ENCODE data around the gene ADGRV1. TPM values are rescaled to one million over a fixed set of nuclear protein-coding genes. Genes with fewer than 3 reads are reported as not detected.

The ADGRV1 gene
- total and polyA plus RNA-seq, 12 donors: 129 to 2,577 (median 695) TPM

DNA sequence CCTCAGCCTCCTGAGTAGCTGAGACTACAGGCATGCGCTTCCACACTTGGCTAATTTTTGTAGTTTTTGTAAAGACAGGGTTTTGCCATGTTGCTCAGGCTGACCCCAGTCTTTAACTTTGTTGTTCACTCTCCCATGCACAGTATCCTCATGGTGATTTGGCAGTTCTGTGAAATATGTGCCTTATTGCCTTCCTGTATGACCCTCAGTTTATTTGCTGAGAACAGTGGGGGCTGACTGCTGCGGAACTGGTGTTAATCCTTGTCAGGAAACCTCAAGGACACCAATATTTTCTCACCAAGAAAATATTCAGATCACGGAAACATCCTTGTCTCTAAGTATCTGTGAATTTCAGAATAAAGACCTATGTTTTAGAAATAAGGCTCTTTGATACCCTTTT lies 536.7 kb downstream of the ADGRV1 start:
- 49 to 66% (median 53%) methylated on average over 3 of the region's 3 CpGs for WGBS, 4 donors
- H3K4me1 ChIP-seq (replicated peaks in 1 of 2): peaks cover 12 to 55% of the 10 kb centered on the region in 2 donors
- TF ChIP-seq, protein P1, sequence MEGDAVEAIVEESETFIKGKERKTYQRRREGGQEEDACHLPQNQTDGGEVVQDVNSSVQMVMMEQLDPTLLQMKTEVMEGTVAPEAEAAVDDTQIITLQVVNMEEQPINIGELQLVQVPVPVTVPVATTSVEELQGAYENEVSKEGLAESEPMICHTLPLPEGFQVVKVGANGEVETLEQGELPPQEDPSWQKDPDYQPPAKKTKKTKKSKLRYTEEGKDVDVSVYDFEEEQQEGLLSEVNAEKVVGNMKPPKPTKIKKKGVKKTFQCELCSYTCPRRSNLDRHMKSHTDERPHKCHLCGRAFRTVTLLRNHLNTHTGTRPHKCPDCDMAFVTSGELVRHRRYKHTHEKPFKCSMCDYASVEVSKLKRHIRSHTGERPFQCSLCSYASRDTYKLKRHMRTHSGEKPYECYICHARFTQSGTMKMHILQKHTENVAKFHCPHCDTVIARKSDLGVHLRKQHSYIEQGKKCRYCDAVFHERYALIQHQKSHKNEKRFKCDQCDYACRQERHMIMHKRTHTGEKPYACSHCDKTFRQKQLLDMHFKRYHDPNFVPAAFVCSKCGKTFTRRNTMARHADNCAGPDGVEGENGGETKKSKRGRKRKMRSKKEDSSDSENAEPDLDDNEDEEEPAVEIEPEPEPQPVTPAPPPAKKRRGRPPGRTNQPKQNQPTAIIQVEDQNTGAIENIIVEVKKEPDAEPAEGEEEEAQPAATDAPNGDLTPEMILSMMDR (IDR thresholded peaks at IDR 0.05): no peak
- TF ChIP-seq POLR2A (IDR thresholded peaks at IDR 0.05): no peak
- DNase-seq: no peak
- no peak overlapping the region for H3K4me3 ChIP-seq
- intact Hi-C loops (cut with DNase I): loop anchor here in 1 of 2 donors (10.0 kb wide), 1 partner anchor 161 kb away; no protein-coding TSS in a partner anchor
- H3K27ac ChIP-seq: peak overlapping the region in 2 of 5 donors; percentile 24 to 33
- H3K9me3 ChIP-seq (replicated peaks in 1 of 3): no peaks in the 10 kb centered on the region
- H3K27me3 ChIP-seq: no peaks in the 10 kb centered on the region
- no peaks in the 10 kb centered on the region for H3K36me3 ChIP-seq (replicated peaks in 1 of 2)

DNA sequence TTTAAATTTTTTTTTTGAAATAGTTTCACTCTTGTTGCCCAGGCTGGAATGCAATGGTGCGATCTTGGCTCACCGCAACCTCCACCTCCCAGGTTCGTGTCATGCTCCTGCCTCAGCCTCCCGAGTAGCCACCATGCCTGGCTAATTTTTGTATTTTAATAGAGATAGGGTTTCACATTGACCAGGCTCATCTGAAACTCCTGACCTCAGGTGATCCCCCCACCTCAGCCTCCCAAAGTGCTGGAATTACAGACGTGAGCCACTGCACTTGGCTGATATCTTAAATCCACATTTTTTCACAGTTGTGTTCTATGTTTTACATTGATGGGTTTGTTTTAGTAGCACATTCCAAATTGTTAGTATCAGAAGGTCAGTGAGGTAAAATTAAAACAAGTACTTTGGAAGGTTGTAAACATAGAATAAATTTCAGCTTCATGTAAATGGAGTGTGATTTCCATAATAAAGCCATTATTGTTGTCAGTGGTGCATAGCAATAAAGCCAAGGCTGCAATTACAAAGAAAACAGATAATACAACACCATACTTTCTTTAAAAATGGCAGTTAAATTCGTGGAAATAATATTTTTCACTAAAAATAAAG lies 537.3 kb downstream of the ADGRV1 start:
- Histone ChIP-seq H3K27ac (peak overlapping the region in 1 of 5 donors; percentile 33), H3K36me3 (replicated peaks in 1 of 2) (no peaks in the 10 kb centered on the region), H3K9me3 (replicated peaks in 1 of 3) (no peaks in the 10 kb centered on the region), H3K4me3 (no peak overlapping the region), H3K27me3 (no peaks in the 10 kb centered on the region), H3K4me1 (replicated peaks in 1 of 2) (peaks cover 6 to 54% of the 10 kb centered on the region in 2 donors)
- no peak for DNase-seq
- intact Hi-C loops (cut with DNase I): loop anchor here in 1 of 2 donors (10.0 kb wide), 1 partner anchor 161 kb away; no protein-coding TSS in a partner anchor
- WGBS, 4 donors: 73 to 78% (median 75%) methylated on average over 6 of the region's 6 CpGs
- TF ChIP-seq POLR2A (IDR thresholded peaks at IDR 0.05): no peak
- TF ChIP-seq, protein P1 (IDR thresholded peaks at IDR 0.05): no peak

DNA sequence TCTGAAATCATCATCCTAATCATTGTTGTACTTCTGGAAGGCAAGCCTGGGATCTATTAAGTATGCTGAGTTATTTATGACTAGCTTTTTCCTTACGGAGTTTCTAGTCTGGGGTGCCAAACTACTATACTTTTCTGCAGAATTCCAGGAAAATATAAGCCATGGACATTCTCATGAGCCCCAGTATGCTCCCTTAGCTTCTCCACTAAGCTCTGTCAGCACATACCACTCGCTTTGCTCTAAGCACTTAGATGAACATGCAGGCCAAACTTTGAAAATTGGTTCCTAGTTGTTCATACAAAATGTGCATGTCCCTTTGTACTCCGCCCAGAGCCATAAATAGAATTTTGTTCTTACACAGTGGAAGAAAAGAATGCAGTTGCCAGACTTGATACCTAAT lies 539.9 kb downstream of the ADGRV1 start:
- no peak for TF ChIP-seq POLR2A (IDR thresholded peaks at IDR 0.05)
- TF ChIP-seq, protein P1 (IDR thresholded peaks at IDR 0.05): no peak
- intact Hi-C loops (cut with DNase I): loop anchor here in 1 of 2 donors (10.0 kb wide), 1 partner anchor 164 kb away; no protein-coding TSS in a partner anchor
- H3K27ac ChIP-seq: no peak overlapping the region

DNA sequence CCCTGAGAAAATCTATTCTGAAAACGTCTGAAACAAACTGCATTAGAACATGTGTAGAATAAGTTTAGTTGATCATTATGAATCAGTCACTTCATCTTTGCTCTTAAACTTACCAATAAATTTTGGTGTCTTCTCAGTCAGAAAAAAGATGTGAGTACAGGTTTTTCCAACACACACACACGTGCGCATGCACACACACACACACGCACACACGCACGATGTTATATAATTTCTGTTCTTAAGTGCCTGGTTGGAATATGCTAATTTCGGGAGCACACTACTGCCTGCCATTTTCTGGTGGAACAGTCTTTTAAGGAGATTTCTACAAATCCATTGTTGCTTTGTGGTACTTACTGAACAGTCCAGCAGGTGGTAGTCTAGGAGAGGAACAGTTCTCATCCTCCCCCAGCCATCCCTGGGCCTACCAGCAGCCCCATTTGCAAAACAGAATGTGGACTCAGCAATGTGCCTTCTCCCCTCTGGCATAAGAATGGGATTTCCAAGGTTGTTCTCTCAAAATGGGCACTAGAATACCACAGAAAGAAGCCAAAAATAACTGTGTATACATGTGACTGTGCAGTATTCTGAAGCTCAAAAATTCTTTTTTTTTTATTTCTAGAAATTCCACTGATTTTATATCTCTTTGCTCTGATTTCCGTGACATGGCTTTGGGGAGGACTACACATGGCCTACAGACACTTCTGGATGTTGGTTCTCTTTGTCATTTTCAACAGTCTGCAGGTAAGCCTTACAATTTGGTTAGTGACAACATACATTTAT lies 543.2 kb downstream of the ADGRV1 start:
- Histone ChIP-seq H3K27ac (peak overlapping the region in 2 of 5 donors; percentile 24 to 26), H3K9me3 (replicated peaks in 1 of 3) (no peaks in the 10 kb centered on the region), H3K27me3 (no peaks in the 10 kb centered on the region), H3K4me1 (replicated peaks in 1 of 2) (peaks cover under 1 to 43% of the 10 kb centered on the region in 2 donors), H3K36me3 (replicated peaks in 1 of 2) (no peaks in the 10 kb centered on the region), H3K4me3 (no peak overlapping the region)
- peak; percentile 73 to 86 (median 79) for DNase-seq
- 30 to 38% (median 32%) methylated on average over 8 of the region's 8 CpGs for WGBS, 4 donors
- intact Hi-C loops (cut with DNase I): loop anchor here in 1 of 2 donors (5.0 kb wide), 1 partner anchor 281 kb away; the partner anchor contains the start of gene ARRDC3
- no peak for TF ChIP-seq POLR2A (IDR thresholded peaks at IDR 0.05)
- TF ChIP-seq, protein P1 (IDR thresholded peaks at IDR 0.05): peak; percentile 43 to 93 (median 87)

More for the DNA sequence above, 539.9 kb downstream of the ADGRV1 start:
- H3K4me1 ChIP-seq (replicated peaks in 1 of 2): peaks cover 0 to 61% of the 10 kb centered on the region in 2 donors
- 75 to 83% (median 80%) methylated on average over 3 of the region's 3 CpGs for WGBS, 4 donors
- no peak for DNase-seq
- H3K4me3 ChIP-seq: no peak overlapping the region
- H3K27me3 ChIP-seq: no peaks in the 10 kb centered on the region
- H3K36me3 ChIP-seq (replicated peaks in 1 of 2): no peaks in the 10 kb centered on the region
- no peaks in the 10 kb centered on the region for H3K9me3 ChIP-seq (replicated peaks in 1 of 3)
